Adrenal gland (tissue), 12 donors: ENCODE measurements around the gene DMPK. TPM values are rescaled to one million over a fixed set of nuclear protein-coding genes. Genes with fewer than 3 reads are reported as not detected.

Source experiments
- DNase-seq, 7 donors: peaks; one replicate each; pipeline ENCODE4 v3.0.0-alpha.2; 2019 to 2020
- H3K27ac ChIP-seq, 5 donors: fragments of 200-600 bp; sonication (generic) in 4 of 5; 1 replicate in 3 of 5; 2 replicates in 2 of 5; pipeline versions ENCODE4 v1.5.1 to v1.8.0; 2016 to 2020; ENCODE audit warnings: mild to moderate bottlenecking in 1 of 5
- H3K27me3 ChIP-seq: fragments of 200-600 bp; 2 replicates; pipeline ENCODE4 v1.8.0; 2021
- H3K36me3 ChIP-seq, 2 donors: fragments of 200-600 bp; replicated peaks in 1 of 2; 1 replicate in 1 of 2; 2 replicates in 1 of 2; pipeline versions ENCODE4 v1.5.1 to v1.8.0; 2018 to 2022
- H3K4me1 ChIP-seq, 2 donors: fragments of 200-600 bp; replicated peaks in 1 of 2; 1 replicate in 1 of 2; 2 replicates in 1 of 2; pipeline versions ENCODE4 v1.5.1 to v1.8.0; 2018 to 2021
- H3K4me3 ChIP-seq, 4 donors: fragments of 200-600 bp; sonication (generic) in 3 of 4; one replicate each; pipeline ENCODE4 v1.5.1; 2016 to 2018
- H3K9me3 ChIP-seq, 3 donors: fragments of 200-600 bp; sonication (generic) in 1 of 3; replicated peaks in 1 of 3; 1 replicate in 2 of 3; 2 replicates in 1 of 3; pipeline versions ENCODE4 v1.5.1 to v1.8.0; 2016 to 2021
- POLR2A ChIP-seq, 2 donors: fragments of 450-650 bp; IDR thresholded peaks; one replicate each; pipeline ENCODE4 v1.6.1; 2017; ENCODE audit warnings: antibody characterized with exemption in 2 of 2, mild to moderate bottlenecking in 2 of 2, moderate library complexity in 1 of 2
- WGBS, 4 donors: extraction: QIAGEN DNeasy Blood & Tissue Kit in 2 of 4; methylation state at CpG; one replicate each; pipeline versions ENCODE4 v1.1.5 to v1.1.7; 2013 to 2017; 5-methylcytosine and 5-hydroxymethylcytosine counted together
- intact Hi-C, 2 donors: fragments of 100-400 bp; cut with DNase I; formaldehyde crosslinking; loops; one replicate each; pipeline versions ENCODE4 v1.14.1 to v1.15.0; 2022 to 2023
- polyA plus RNA-seq, 3 donors: library from polyadenylated mRNA; stranded (reverse); fragments of 200-250 nt in 2 of 3; fragments of 350-450 nt in 1 of 3; fragmentation: Illumina TruSeq in 1 of 3; extraction: RNeasy Lipid Tissue Mini Kit (QIAGEN cat#74804) in 1 of 3; gene quantifications; one replicate each; pipeline ENCODE4 v1.2.3, GENCODE V29; 2013 to 2014
- total RNA-seq, 9 donors: library from RNA; depleted of rRNA in 4 of 9; stranded (reverse); fragments of >200 nt in 4 of 9; fragments of 120-200 nt in 1 of 9; fragmentation: NEBNext Ultra II Directional in 1 of 9; extraction: Animal tissue kit (Norgen Biotek cat#: 25700) in 1 of 9; gene quantifications; one replicate each; pipeline versions ENCODE4 v1.1.0 to v1.2.4, GENCODE V29; 2013 to 2023
- TF ChIP-seq, protein P1 (sequence below), 6 experiments: fragments of 450-650 bp in 4 of 6; fragments of 200-600 bp in 2 of 6; sonication (generic) in 1 of 6; IDR thresholded peaks; 1 replicate in 5 of 6; 2 replicates in 1 of 6; pipeline versions ENCODE4 v1.5.1 to v1.8.0; 2016 to 2021; ENCODE audit warnings: antibody characterized with exemption in 6 of 6, mild to moderate bottlenecking in 2 of 6, moderate library complexity in 1 of 6
- donor health status: healthy with polysubstance abuse.
- donor health status: Bipolar disorder and iron deficiency.
- donor health status: DM: yes; HTN: yes; CAD: no.
- donor health status: DM: no; HTN: no; CAD: no.
- donor health status: DM: no; HTN: no; CAD: no.
- donor health status: DM: yes; HTN: yes; CAD: no.

Gene DMPK
- total and polyA plus RNA-seq, 12 donors = 76.8 to 748 (median 129) TPM

DNA sequence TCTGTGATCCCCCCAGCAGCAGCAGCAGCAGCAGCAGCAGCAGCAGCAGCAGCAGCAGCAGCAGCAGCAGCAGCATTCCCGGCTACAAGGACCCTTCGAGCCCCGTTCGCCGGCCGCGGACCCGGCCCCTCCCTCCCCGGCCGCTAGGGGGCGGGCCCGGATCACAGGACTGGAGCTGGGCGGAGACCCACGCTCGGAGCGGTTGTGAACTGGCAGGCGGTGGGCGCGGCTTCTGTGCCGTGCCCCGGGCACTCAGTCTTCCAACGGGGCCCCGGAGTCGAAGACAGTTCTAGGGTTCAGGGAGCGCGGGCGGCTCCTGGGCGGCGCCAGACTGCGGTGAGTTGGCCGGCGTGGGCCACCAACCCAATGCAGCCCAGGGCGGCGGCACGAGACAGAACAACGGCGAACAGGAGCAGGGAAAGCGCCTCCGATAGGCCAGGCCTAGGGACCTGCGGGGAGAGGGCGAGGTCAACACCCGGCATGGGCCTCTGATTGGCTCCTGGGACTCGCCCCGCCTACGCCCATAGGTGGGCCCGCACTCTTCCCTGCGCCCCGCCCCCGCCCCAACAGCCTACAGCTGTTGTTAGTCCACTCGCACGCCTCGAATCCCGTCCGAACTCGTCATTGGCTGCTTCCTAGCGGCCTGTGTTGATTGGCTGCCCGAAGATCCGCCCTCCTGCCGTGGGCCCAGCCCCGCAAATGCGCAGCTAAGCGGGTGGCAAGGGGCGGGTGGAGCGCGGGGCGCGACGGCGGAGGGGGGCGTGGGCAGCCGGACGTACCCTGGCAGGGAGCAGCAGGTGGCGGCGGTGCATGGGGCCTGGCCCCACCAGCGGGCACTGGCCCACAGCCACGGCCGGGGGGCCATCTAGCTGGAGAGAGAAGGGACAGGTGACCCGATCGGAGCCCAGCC lies 11.8 kb downstream of the DMPK start:
- intact Hi-C loops = no loop called here
- 1 to 13% (median 6%) methylated on average over 7 to 79 of the region's 79 CpGs for WGBS, 4 donors
- Histone ChIP-seq H3K4me1 (peaks cover 7 to 24% of the 10 kb centered on the region in 2 donors), H3K36me3 (peaks cover 0 to 17% of the 10 kb centered on the region in 2 donors), H3K4me3 (peak overlapping the region in 2 of 4 donors; percentile 30 to 86), H3K27ac (peak overlapping the region; percentile 75 to 92 (median 90)), H3K9me3 (no peaks in the 10 kb centered on the region), H3K27me3 (no peaks in the 10 kb centered on the region)
- TF ChIP-seq POLR2A (IDR thresholded peaks at IDR 0.05) = peak; percentile 51 to 70
- TF ChIP-seq, protein P1, sequence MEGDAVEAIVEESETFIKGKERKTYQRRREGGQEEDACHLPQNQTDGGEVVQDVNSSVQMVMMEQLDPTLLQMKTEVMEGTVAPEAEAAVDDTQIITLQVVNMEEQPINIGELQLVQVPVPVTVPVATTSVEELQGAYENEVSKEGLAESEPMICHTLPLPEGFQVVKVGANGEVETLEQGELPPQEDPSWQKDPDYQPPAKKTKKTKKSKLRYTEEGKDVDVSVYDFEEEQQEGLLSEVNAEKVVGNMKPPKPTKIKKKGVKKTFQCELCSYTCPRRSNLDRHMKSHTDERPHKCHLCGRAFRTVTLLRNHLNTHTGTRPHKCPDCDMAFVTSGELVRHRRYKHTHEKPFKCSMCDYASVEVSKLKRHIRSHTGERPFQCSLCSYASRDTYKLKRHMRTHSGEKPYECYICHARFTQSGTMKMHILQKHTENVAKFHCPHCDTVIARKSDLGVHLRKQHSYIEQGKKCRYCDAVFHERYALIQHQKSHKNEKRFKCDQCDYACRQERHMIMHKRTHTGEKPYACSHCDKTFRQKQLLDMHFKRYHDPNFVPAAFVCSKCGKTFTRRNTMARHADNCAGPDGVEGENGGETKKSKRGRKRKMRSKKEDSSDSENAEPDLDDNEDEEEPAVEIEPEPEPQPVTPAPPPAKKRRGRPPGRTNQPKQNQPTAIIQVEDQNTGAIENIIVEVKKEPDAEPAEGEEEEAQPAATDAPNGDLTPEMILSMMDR (IDR thresholded peaks at IDR 0.05) = peak; percentile 83 to 97 (median 92)
- peak; percentile 97 to 99 (median 99) for DNase-seq

DNA sequence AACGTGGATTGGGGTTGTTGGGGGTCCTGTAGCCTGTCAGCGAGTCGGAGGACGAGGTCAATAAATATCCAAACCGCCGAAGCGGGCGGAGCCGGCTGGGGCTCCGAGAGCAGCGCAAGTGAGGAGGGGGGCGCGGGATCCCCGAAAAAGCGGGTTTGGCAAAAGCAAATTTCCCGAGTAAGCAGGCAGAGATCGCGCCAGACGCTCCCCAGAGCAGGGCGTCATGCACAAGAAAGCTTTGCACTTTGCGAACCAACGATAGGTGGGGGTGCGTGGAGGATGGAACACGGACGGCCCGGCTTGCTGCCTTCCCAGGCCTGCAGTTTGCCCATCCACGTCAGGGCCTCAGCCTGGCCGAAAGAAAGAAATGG lies 12.5 kb downstream of the DMPK start:
- H3K27me3 ChIP-seq = no peaks in the 10 kb centered on the region
- intact Hi-C loops = loop anchor here in 1 of 2 donors (5.0 kb wide), 1 partner anchor 58 kb away; no protein-coding TSS in a partner anchor
- H3K27ac ChIP-seq = peak overlapping the region; percentile 75 to 92 (median 90)
- peak overlapping the region in 3 of 4 donors; percentile 30 to 86 (median 68) for H3K4me3 ChIP-seq
- H3K4me1 ChIP-seq = peaks cover 7 to 24% of the 10 kb centered on the region in 2 donors
- peak; percentile 68 to 87 (median 73) for DNase-seq
- H3K9me3 ChIP-seq = no peaks in the 10 kb centered on the region
- 0 to 1% (median 0%) methylated on average over 18 to 28 of the region's 28 CpGs for WGBS, 4 donors
- peaks cover 0 to 13% of the 10 kb centered on the region in 2 donors for H3K36me3 ChIP-seq
- TF ChIP-seq POLR2A (IDR thresholded peaks at IDR 0.05) = no peak
- TF ChIP-seq, protein P1 (IDR thresholded peaks at IDR 0.05) = no peak

DNA sequence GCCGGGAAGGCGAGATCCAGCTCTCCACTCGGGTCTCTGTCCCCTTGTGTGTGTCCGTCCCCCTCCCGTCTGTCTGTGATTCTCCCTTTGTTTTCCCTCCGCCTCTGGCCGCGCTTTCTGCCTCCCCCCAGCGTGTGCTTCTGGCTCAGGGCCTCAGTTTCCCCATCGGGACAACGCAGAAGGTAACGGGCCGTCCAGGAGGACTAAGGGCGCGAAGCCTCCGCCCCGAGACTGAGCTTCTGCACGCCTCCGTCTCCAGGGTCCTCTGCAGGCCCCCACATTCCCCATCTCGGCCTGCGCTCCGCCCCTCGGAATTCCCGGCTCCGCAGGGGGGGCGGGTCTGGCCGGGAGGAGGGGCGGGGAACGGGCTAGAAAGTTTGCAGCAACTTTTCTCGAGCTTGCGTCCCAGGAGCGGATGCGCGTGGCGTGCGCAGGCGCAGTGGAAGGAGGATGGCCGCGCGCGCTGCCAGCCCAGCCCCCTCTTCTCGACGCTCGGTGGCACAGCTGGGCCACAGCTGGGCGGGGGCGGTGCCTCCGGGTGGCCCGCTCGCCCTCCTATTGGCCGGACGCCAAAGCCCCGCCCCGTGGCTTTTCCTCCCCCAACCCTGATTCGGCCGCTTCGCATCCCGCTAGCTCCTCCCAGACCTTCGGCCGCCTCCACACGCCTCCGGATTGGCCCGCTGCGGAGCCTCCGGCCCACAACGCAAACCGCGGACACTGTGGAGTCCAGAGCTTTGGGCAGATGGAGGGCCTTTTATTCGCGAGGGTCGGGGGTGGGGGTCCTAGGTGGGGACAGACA lies 13.1 kb downstream of the DMPK start, which contains the start of gene SIX5:
TSS of gene SIX5 (minus strand) at position 269 of the 799 bp plus-strand sequence. CDS start 408 bp downstream, outside the sequence.
- no peaks in the 10 kb centered on the region for H3K27me3 ChIP-seq
- intact Hi-C loops = loop anchor here in 1 of 2 donors (5.0 kb wide), 1 partner anchor 57 kb away; no protein-coding TSS in a partner anchor
- peaks cover 0 to 8% of the 10 kb centered on the region in 2 donors for H3K36me3 ChIP-seq
- peak within 1 kb of the TSS; percentile 56 to 89 (median 81) for H3K4me3 ChIP-seq
- TF ChIP-seq, protein P1 (IDR thresholded peaks at IDR 0.05) = no peak
- peak; percentile 79 to 82 for TF ChIP-seq POLR2A (IDR thresholded peaks at IDR 0.05)
- peak within 1 kb of the TSS; percentile 92 to 98 (median 94) for H3K27ac ChIP-seq
- peaks cover 7 to 24% of the 10 kb centered on the region in 2 donors for H3K4me1 ChIP-seq
- no peaks in the 10 kb centered on the region for H3K9me3 ChIP-seq
- WGBS, 4 donors = 0 to 1% (median 0%) methylated on average over 34 to 70 of the region's 70 CpGs
- peak; percentile 98 to 99 (median 99) for DNase-seq
